Testis (tissue), 2 donors: ENCODE measurements around the gene TEKT3.

Experiments
- POLR2A ChIP-seq: fragments of 450-650 bp; IDR thresholded peaks from one replicate; pipeline ENCODE4 v1.6.1; 2017; ENCODE audit warnings: antibody characterized with exemption, mild to moderate bottlenecking, moderate library complexity
- TF ChIP-seq, protein P1 (sequence below), 3 experiments: fragments of 450-650 bp in 2 of 3; fragments of 200-600 bp in 1 of 3; sonication (generic) in 1 of 3; IDR thresholded peaks; one replicate each; pipeline ENCODE4 v1.5.1; 2016 to 2019; ENCODE audit warnings: antibody characterized with exemption in 3 of 3, mild to moderate bottlenecking in 2 of 3, moderate library complexity in 1 of 3

GRCh38 chr17:15321556-15322251, 19.7 kb downstream of the TEKT3 start:
- TF ChIP-seq, protein P1, sequence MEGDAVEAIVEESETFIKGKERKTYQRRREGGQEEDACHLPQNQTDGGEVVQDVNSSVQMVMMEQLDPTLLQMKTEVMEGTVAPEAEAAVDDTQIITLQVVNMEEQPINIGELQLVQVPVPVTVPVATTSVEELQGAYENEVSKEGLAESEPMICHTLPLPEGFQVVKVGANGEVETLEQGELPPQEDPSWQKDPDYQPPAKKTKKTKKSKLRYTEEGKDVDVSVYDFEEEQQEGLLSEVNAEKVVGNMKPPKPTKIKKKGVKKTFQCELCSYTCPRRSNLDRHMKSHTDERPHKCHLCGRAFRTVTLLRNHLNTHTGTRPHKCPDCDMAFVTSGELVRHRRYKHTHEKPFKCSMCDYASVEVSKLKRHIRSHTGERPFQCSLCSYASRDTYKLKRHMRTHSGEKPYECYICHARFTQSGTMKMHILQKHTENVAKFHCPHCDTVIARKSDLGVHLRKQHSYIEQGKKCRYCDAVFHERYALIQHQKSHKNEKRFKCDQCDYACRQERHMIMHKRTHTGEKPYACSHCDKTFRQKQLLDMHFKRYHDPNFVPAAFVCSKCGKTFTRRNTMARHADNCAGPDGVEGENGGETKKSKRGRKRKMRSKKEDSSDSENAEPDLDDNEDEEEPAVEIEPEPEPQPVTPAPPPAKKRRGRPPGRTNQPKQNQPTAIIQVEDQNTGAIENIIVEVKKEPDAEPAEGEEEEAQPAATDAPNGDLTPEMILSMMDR (IDR thresholded peaks at IDR 0.05) = no peak
- no peak for TF ChIP-seq POLR2A
